Measurements from ENCODE around the gene MAFB. TPM values are rescaled to one million over a fixed set of nuclear protein-coding genes. Genes with fewer than 3 reads are reported as not detected.

Gene MAFB
- polyA plus RNA-seq, 1 of the 3 experiments (the other 2 are of a cell fraction) = 0.08 TPM

GRCh38 chr20:40706977-40707582 is 18.0 kb upstream of the MAFB start:
- DNase-seq = no peak
- H3K9ac ChIP-seq = no peak overlapping the region
- no peaks in the 10 kb centered on the region for H3K79me2 ChIP-seq (ENCODE audit: insufficient read depth)
- no peak overlapping the region for H3K4me3 ChIP-seq (ENCODE audit: low read depth in 2 of 2, low read length in 1 of 2)
- no peak overlapping the region for H2AFZ ChIP-seq (ENCODE audit: low read depth)
- H3K27me3 ChIP-seq (ENCODE audit: insufficient read depth) = no peaks in the 10 kb centered on the region
- no peak overlapping the region for H3K27ac ChIP-seq (ENCODE audit: low read depth in 2 of 2, low read length in 1 of 2)
- no peaks in the 10 kb centered on the region; a peak in 1 of 4 replicates for H3K4me1 ChIP-seq (ENCODE audit: control insufficient read depth in 1 of 2, insufficient read depth in 2 of 2, low read depth in 1 of 2, low read length in 1 of 2)
- ChIA-PET POLR2A (no interaction called here), CTCF (interaction anchor here (0.7 to 2.7 kb wide), 8 partner anchors 9 to 256 kb away, joined by 3 to 13 read pairs (median 5); no protein-coding TSS in a partner anchor)
- H3K36me3 ChIP-seq (replicated peaks in 1 of 2; ENCODE audit: control insufficient read depth in 1 of 2, insufficient read depth in 2 of 2, low read length in 1 of 2) = no peaks in the 10 kb centered on the region
- H3K9me2 ChIP-seq = no peaks in the 10 kb centered on the region
- TF ChIP-seq MEF2A (IDR thresholded peaks at IDR 0.05; ENCODE audit: borderline replicate concordance, low read depth) = no peak
- TF ChIP-seq FOXM1 (IDR thresholded peaks at IDR 0.05; ENCODE audit: low read depth) = no peak
- TF ChIP-seq RAD21 (IDR thresholded peaks at IDR 0.05; ENCODE audit: low read length) = 0 out of 2 replicates have a peak, but pooled peaks have one; percentile 6
- H4K20me1 ChIP-seq (ENCODE audit: insufficient read depth) = no peaks in the 10 kb centered on the region
- no peaks in the 10 kb centered on the region for H3K9me3 ChIP-seq
- no peak overlapping the region for H3K4me2 ChIP-seq
- H3F3A ChIP-seq (replicated peaks; ENCODE audit: insufficient read depth) = no peaks in the 10 kb centered on the region
- WGBS (ENCODE audit: low lambda C conversion rate) = 13% methylated on average over 3 of the region's 3 CpGs

GRCh38 chr20:40705413-40705812 is 16.4 kb upstream of the MAFB start:
- CTCF ChIA-PET = interaction anchor here (1.0 to 2.7 kb wide), 4 partner anchors 11 to 257 kb away, joined by 3 to 14 read pairs (median 8); no protein-coding TSS in a partner anchor
- POLR2A ChIA-PET = no interaction called here

More at GRCh38 chr20:40705413-40705812, 16.4 kb upstream of the MAFB start:
- DNase-seq = no peak
- no peaks in the 10 kb centered on the region for H3K79me2 ChIP-seq (ENCODE audit: insufficient read depth)
- H3K9me2 ChIP-seq = no peaks in the 10 kb centered on the region
- H3K4me2 ChIP-seq = no peak overlapping the region
- 24% methylated on average over 3 of the region's 3 CpGs for WGBS (ENCODE audit: low lambda C conversion rate)
- no peak for TF ChIP-seq RXRA (IDR thresholded peaks at IDR 0.05; ENCODE audit: borderline replicate concordance, low read depth)
- no peak for TF ChIP-seq NRF1 (IDR thresholded peaks at IDR 0.05; ENCODE audit: low read depth, low read length)
- TF ChIP-seq TEAD4 (IDR thresholded peaks at IDR 0.05; ENCODE audit: borderline replicate concordance, insufficient read depth) = no peak
- no peak for TF ChIP-seq RFX5 (IDR thresholded peaks at IDR 0.05; ENCODE audit: low read length)
- TF ChIP-seq RAD21 (IDR thresholded peaks at IDR 0.05; ENCODE audit: low read length) = no peak
- TF ChIP-seq, protein P1, sequence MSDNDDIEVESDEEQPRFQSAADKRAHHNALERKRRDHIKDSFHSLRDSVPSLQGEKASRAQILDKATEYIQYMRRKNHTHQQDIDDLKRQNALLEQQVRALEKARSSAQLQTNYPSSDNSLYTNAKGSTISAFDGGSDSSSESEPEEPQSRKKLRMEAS (IDR thresholded peaks at IDR 0.05; ENCODE audit: low read depth) = no peak
- TF ChIP-seq, protein P2, sequence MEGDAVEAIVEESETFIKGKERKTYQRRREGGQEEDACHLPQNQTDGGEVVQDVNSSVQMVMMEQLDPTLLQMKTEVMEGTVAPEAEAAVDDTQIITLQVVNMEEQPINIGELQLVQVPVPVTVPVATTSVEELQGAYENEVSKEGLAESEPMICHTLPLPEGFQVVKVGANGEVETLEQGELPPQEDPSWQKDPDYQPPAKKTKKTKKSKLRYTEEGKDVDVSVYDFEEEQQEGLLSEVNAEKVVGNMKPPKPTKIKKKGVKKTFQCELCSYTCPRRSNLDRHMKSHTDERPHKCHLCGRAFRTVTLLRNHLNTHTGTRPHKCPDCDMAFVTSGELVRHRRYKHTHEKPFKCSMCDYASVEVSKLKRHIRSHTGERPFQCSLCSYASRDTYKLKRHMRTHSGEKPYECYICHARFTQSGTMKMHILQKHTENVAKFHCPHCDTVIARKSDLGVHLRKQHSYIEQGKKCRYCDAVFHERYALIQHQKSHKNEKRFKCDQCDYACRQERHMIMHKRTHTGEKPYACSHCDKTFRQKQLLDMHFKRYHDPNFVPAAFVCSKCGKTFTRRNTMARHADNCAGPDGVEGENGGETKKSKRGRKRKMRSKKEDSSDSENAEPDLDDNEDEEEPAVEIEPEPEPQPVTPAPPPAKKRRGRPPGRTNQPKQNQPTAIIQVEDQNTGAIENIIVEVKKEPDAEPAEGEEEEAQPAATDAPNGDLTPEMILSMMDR (IDR thresholded peaks at IDR 0.05) = no peak
- no peak for TF ChIP-seq GATA2 (CRISPR knock-in tag; IDR thresholded peaks at IDR 0.05)
- TF ChIP-seq GABPA (IDR thresholded peaks at IDR 0.05; ENCODE audit: low read depth) = no peak
- no peak for TF ChIP-seq TCF12 (IDR thresholded peaks at IDR 0.05)
- no peak overlapping the region for H2AFZ ChIP-seq (ENCODE audit: low read depth)
- no peak overlapping the region for H3K27ac ChIP-seq (ENCODE audit: low read depth in 2 of 2, low read length in 1 of 2)
- H3K36me3 ChIP-seq (replicated peaks in 1 of 2; ENCODE audit: control insufficient read depth in 1 of 2, insufficient read depth in 2 of 2, low read length in 1 of 2) = no peaks in the 10 kb centered on the region
- H4K20me1 ChIP-seq (ENCODE audit: insufficient read depth) = no peaks in the 10 kb centered on the region
- no peaks in the 10 kb centered on the region for H3F3A ChIP-seq (replicated peaks; ENCODE audit: insufficient read depth)
- no peak overlapping the region for H3K9ac ChIP-seq
- no peak overlapping the region for H3K4me3 ChIP-seq (ENCODE audit: low read depth in 2 of 2, low read length in 1 of 2)
- no peaks in the 10 kb centered on the region for H3K27me3 ChIP-seq (ENCODE audit: insufficient read depth)
- H3K4me1 ChIP-seq (ENCODE audit: control insufficient read depth in 1 of 2, insufficient read depth in 2 of 2, low read depth in 1 of 2, low read length in 1 of 2) = no peaks in the 10 kb centered on the region; a peak in 1 of 4 replicates
- H3K9me3 ChIP-seq = no peaks in the 10 kb centered on the region
